GM12875 (cell line): ENCODE measurements around the gene TRIM56.
"Not testable (repeated sequence)": the region's sequence is repeated elsewhere in the genome, so short reads cannot be mapped to it uniquely, and the experiment has no call there.

ENCODE experiments used
- H3K4me3 ChIP-seq: one replicate; pipeline ENCODE4 v1.5.1; 2011; ENCODE audit warnings: low read depth, low read length, control low read depth
- CTCF ChIP-seq: IDR thresholded peaks from 2 replicates; pipeline ENCODE4 v1.5.1; 2011; ENCODE audit warnings: low read depth, mild to moderate bottlenecking, control low read depth, inconsistent platforms, low read length, moderate library complexity, borderline replicate concordance; ENCODE audit not compliant: insufficient read depth

The TRIM56 gene

GRCh38 chr7:101066141-101066832, 19.0 kb upstream of the TRIM56 start:
- no peak for TF ChIP-seq CTCF
- no peak overlapping the region for H3K4me3 ChIP-seq

DNA sequence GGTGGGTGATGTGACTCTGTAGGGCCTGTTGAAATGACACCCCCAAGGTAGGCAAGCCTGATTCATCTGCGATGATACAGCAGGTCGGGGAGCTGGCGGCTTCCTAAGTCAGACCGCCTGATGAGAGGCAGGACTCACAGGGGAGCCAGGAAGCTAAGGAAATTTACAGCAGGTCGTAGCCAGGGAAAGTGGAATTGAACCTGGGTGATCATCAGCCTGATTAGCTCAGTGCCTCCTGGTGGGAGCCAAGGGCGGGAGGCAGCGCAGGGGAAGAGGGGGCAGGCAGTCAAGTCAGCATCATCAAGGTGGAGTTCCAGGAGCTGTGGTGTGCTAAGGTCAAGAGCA, 18.5 kb upstream of the TRIM56 start:
- TF ChIP-seq CTCF = no peak
- H3K4me3 ChIP-seq = no peak overlapping the region

DNA sequence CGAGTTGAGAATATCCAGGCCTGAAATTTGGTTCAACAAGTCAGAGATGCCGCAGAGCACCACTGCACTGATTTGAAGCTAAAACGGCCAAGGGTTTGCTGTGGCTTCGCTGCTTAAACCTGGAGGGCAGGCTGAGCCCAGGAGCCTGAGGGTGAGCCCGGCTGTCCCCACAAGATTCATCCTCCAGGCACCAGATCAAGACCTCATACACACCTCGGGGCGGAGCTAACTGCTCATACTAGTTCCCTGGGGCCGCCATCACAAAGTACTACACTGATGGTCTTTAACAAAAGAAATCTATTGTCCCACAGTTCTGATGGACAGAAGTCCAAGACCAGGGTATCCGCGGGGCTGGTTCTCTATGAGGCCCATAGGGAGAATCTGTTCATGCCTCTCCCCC, 16.9 kb upstream of the TRIM56 start:
- TF ChIP-seq CTCF = no peak
- H3K4me3 ChIP-seq = no peak overlapping the region

DNA sequence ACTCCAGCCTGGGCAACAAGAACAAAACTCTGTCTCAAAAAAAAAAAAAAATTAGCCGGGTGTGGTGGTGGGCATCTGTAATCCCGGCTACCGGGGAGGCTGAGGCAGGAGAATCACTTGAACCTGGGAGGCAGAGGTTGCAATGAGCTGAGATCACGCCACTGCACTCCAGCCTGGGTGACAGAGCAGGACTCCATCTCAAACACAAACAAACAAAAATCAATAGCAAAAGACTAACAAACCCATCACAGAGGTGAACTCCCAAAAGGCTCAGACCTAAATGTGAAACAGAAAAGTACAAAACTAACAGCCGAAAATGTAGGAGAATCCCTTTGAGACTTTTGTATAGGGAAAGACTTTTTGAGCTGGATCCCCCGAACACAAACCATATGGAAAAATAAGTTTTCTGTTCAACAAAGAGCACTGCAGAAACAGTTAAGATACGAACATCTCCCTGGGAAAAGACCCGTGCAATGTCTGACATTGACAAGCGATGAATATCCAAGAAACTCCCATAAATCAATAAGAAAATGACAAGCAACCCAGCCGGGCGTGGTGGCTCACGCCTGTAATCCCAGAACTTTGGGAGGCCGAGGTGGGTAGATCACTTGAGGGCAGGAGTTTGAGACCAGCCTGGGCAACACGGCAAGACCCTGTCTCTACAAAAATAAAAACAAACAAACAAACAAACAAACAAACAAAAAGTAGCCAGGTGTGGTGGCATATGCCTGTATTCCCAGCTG, 13.7 kb upstream of the TRIM56 start:
- H3K4me3 ChIP-seq = not testable (repeated sequence)

- no peak for TF ChIP-seq CTCF
- H3K4me3 ChIP-seq = no peak overlapping the region
These were observed 9.6 kb upstream of the TRIM56 start for GRCh38 chr7:101075646-101076045.

- H3K4me3 ChIP-seq = not testable (repeated sequence)
These were observed 9.1 kb upstream of the TRIM56 start for GRCh38 chr7:101076183-101076582.

DNA sequence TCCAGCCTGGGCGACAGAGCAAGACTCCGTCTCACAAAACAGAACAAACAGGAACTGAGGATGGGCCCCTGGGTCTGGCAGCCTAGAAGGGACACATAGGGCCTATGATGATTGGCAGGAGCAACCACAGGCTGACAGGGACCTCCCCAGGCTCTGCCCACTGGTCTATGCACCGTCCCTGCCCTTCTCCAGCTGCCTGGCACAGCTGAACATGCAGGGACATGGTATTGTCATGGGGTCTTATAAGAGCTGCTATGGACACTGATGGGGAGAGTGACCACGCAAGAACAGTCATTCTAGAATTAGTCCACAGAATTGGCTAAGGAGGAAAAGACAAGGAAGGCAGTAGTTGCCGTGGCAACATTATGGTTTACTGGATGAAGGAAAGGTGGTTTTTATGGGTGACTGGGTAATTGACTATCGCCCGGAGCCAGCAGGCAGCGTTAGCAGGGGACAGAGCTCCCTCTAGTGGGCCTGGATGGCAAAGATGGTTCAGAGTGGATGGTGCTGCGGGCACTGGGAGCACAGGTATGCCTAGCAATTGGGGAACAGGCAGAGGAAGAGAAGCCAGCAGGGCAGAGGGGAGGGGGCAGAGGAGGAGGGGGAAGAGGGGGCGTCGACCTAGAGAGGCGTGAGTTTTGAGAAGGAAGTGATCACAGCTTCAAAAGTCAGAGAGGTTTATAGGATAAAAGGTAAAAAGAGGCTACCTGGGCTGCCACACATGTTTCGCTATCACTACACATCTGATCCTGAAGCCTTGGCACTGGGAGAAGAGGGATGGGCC, 7.8 kb upstream of the TRIM56 start:
- H3K4me3 ChIP-seq = no peak overlapping the region
- peak; percentile 95 for TF ChIP-seq CTCF

- H3K4me3 ChIP-seq = no peak overlapping the region
These were observed 3.8 kb upstream of the TRIM56 start for GRCh38 chr7:101081432-101081831.

More at GRCh38 chr7:101081432-101081831, 3.8 kb upstream of the TRIM56 start:
- TF ChIP-seq CTCF = no peak
